ENCODE measurements around the gene RASL11B.

The RASL11B gene

DNA sequence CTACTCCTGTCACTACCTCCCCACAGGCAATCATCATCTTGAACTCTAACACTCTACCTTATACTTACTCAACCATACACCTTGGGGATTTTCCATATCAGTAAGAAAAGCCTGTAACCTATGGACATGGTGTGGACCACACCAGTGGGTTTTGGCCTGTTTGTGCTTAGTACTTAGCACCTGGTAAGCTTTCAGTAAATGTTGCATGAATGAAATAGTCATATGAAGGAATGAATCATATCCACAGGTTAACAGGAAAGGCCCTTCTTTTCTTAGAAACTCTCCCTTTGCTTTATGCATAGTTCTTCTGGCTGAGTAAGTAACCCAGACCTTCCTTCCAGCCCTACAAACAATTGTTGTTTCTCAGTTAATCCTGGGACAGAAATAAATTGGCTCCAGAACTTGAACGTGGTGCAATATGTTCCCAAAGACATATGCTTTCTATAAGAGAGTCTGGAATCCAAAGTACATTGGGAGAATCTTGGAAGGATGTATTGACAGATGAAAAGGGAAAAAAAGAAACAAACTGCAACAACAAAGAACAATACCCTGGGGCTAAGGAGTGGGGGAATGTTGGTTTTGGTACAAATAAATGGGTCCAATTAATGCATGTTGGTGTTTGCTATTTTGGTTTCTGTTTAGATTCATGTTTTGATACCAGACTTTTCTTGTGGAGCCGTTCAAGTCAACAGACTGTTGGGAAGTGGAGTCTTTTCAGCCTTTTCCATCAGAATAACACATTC lies 27.8 kb downstream of the RASL11B start:
- Histone ChIP-seq H3K4me1 (no peaks in the 10 kb centered on the region), H3K27me3 (ENCODE audit: control insufficient read depth, insufficient read depth, low read length) (no peaks in the 10 kb centered on the region), H3K9ac (no peak overlapping the region), H2AFZ (no peak overlapping the region), H3K36me3 (ENCODE audit: control insufficient read depth, insufficient read depth, low read length) (no peaks in the 10 kb centered on the region), H3K79me2 (no peaks in the 10 kb centered on the region), H3K4me3 (ENCODE audit: low read depth, low read length) (no peak overlapping the region), H3K27ac (no peak overlapping the region), H3K9me3 (ENCODE audit: control insufficient read depth, low read length) (no peaks in the 10 kb centered on the region), H3K4me2 (ENCODE audit: low read length) (no peak overlapping the region)
- TF ChIP-seq, protein P1, sequence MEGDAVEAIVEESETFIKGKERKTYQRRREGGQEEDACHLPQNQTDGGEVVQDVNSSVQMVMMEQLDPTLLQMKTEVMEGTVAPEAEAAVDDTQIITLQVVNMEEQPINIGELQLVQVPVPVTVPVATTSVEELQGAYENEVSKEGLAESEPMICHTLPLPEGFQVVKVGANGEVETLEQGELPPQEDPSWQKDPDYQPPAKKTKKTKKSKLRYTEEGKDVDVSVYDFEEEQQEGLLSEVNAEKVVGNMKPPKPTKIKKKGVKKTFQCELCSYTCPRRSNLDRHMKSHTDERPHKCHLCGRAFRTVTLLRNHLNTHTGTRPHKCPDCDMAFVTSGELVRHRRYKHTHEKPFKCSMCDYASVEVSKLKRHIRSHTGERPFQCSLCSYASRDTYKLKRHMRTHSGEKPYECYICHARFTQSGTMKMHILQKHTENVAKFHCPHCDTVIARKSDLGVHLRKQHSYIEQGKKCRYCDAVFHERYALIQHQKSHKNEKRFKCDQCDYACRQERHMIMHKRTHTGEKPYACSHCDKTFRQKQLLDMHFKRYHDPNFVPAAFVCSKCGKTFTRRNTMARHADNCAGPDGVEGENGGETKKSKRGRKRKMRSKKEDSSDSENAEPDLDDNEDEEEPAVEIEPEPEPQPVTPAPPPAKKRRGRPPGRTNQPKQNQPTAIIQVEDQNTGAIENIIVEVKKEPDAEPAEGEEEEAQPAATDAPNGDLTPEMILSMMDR (IDR thresholded peaks at IDR 0.05), result no peak

DNA sequence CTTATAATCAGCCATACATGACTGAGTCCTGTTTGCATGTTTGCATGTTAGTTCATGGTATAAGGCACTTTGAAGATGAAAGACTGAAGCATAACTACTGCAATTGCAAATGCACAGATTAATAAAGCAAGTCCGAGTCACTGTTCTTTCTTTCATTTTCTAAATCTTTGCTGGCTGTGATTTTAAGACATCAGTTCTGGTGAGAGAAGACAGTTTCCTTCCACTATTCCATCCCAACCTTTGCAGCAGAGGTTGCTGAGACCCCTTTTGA lies 28.3 kb downstream of the RASL11B start:
- no peaks in the 10 kb centered on the region for H3K36me3 ChIP-seq (ENCODE audit: control insufficient read depth, insufficient read depth, low read length)
- no peaks in the 10 kb centered on the region for H3K4me1 ChIP-seq
- H3K9ac ChIP-seq, result no peak overlapping the region
- no peak overlapping the region for H2AFZ ChIP-seq
- H3K27me3 ChIP-seq (ENCODE audit: control insufficient read depth, insufficient read depth, low read length), result no peaks in the 10 kb centered on the region
- no peak overlapping the region for H3K27ac ChIP-seq
- H3K4me2 ChIP-seq (ENCODE audit: low read length), result no peak overlapping the region
- H3K4me3 ChIP-seq (ENCODE audit: low read depth, low read length), result no peak overlapping the region
- no peaks in the 10 kb centered on the region for H3K9me3 ChIP-seq (ENCODE audit: control insufficient read depth, low read length)
- TF ChIP-seq, protein P1 (IDR thresholded peaks at IDR 0.05), result no peak
- H3K79me2 ChIP-seq, result no peaks in the 10 kb centered on the region

DNA sequence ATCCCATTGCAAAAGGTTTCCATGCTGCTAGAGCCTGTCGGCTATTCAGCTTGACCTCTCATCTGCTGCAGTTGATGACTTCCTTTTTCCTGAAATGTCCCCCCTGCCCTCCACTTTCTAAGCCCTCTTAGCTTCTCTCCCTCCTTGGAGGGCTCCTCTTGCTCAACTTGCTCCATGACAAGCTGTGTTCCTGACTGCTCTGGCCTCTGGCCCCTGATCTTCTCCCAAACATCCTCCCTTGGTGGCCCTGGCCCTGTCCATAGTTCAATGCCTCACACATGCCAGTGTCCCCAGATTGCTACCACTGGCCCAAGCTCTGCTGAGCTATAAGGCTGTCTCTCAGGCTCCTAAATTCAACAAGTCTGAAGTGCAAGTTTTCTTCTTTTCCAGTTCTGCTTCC lies 29.6 kb downstream of the RASL11B start:
- H3K27me3 ChIP-seq (ENCODE audit: control insufficient read depth, insufficient read depth, low read length), result no peaks in the 10 kb centered on the region
- H3K4me1 ChIP-seq, result no peaks in the 10 kb centered on the region
- no peak overlapping the region for H3K4me3 ChIP-seq (ENCODE audit: low read depth, low read length)
- no peaks in the 10 kb centered on the region for H3K79me2 ChIP-seq
- H3K9me3 ChIP-seq (ENCODE audit: control insufficient read depth, low read length), result no peaks in the 10 kb centered on the region
- H3K4me2 ChIP-seq (ENCODE audit: low read length), result no peak overlapping the region
- no peak overlapping the region for H3K9ac ChIP-seq
- no peak overlapping the region for H2AFZ ChIP-seq
- H3K27ac ChIP-seq, result no peak overlapping the region
- TF ChIP-seq, protein P1 (IDR thresholded peaks at IDR 0.05), result no peak
- no peaks in the 10 kb centered on the region for H3K36me3 ChIP-seq (ENCODE audit: control insufficient read depth, insufficient read depth, low read length)

DNA sequence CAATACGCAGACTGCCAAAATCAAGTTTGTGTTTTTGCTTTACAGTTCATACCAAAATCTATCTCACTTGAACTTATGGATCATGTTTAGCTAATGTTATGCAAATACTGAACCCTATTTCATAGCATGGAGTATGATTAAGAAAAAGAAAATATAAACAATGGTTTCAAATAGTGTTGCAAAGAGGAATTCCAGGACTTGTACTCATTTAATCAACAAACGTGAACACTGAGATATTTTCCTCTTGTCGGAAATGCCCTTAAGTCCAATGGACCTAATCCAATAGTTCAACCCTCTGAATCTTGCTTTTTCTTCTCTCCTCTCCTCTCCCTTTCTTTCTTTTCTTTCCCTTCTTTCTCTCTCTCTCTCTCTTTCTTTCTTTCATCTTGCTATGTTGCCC lies 30.8 kb downstream of the RASL11B start:
- TF ChIP-seq, protein P1 (IDR thresholded peaks at IDR 0.05), result no peak
- no peaks in the 10 kb centered on the region for H3K27me3 ChIP-seq (ENCODE audit: control insufficient read depth, insufficient read depth, low read length)

DNA sequence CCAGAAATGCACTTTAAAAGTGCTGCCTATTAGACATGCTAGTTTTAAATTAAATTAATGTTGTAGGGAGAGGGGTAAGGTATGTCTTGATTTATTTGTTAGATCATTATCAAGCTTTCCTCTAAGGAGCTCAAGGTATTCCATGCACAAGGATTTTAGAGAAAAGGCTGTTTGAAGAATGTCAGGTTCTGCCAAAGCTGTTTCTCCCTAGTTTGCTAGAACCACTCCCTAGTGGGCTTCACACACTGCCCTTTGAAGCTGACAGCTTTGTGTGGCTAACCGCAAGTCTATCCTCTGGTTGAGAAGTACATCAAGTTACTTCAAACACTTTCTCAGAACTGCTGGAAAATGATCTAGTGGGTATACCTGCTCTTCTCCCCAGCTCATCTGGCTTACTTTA lies 32.3 kb downstream of the RASL11B start:
- Histone ChIP-seq H3K4me2 (ENCODE audit: low read length) (no peak overlapping the region), H3K4me3 (ENCODE audit: low read depth, low read length) (no peak overlapping the region), H3K9ac (no peak overlapping the region), H3K36me3 (ENCODE audit: control insufficient read depth, insufficient read depth, low read length) (no peaks in the 10 kb centered on the region), H3K79me2 (no peaks in the 10 kb centered on the region), H3K27ac (no peak overlapping the region), H3K4me1 (no peaks in the 10 kb centered on the region), H3K9me3 (ENCODE audit: control insufficient read depth, low read length) (no peaks in the 10 kb centered on the region), H2AFZ (no peak overlapping the region), H3K27me3 (ENCODE audit: control insufficient read depth, insufficient read depth, low read length) (no peaks in the 10 kb centered on the region)
- TF ChIP-seq, protein P1 (IDR thresholded peaks at IDR 0.05), result no peak

More for the DNA sequence above, 30.8 kb downstream of the RASL11B start:
- H3K79me2 ChIP-seq, result no peaks in the 10 kb centered on the region
- H3K9me3 ChIP-seq (ENCODE audit: control insufficient read depth, low read length), result no peaks in the 10 kb centered on the region
- no peaks in the 10 kb centered on the region for H3K36me3 ChIP-seq (ENCODE audit: control insufficient read depth, insufficient read depth, low read length)
- H3K4me3 ChIP-seq (ENCODE audit: low read depth, low read length), result no peak overlapping the region
- no peaks in the 10 kb centered on the region for H3K4me1 ChIP-seq
- no peak overlapping the region for H3K27ac ChIP-seq
- no peak overlapping the region for H3K4me2 ChIP-seq (ENCODE audit: low read length)
- no peak overlapping the region for H2AFZ ChIP-seq
- H3K9ac ChIP-seq, result no peak overlapping the region

Measured in parathyroid adenoma (tissue), 2 donors.